CMK (cell line): Measurements from ENCODE around the gene PPIL1.
"Not testable (repeated sequence)": the region's sequence is repeated elsewhere in the genome, so short reads cannot be mapped to it uniquely, and the experiment has no call there.

Source experiments
- DNase-seq: peaks from one replicate; pipeline ENCODE4 v3.0.0-alpha.2; 2010; ENCODE audit warnings: low read depth

The PPIL1 gene

GRCh38 chr6:36874443-36875249 is at the start of gene PPIL1:
PPIL1 (minus strand) TSS chr6:36874803; CDS start chr6:36874772, 31 bp downstream.
- DNase-seq: peak; percentile 75

DNA sequence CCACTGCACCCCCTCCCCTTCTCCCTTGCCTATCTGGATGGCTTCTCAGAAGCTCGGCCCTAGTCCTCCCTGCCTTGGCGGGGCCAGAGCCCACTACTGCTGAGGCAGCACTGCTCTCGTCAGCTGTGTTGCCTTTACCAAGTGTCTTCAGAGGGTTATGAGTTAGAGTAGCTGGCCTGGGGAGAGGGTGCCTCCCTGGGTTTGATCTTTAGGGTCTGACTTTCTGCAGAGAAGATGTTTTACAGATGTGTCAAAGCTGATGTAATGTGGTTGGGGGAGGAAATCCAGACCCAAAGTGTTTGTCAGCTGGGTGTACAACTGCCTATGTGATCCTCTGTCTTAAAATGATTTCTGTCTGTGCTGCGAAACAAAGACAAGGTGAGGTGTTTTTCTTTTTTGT is 49.5 kb upstream of the PPIL1 start:
- no peak for DNase-seq

DNA sequence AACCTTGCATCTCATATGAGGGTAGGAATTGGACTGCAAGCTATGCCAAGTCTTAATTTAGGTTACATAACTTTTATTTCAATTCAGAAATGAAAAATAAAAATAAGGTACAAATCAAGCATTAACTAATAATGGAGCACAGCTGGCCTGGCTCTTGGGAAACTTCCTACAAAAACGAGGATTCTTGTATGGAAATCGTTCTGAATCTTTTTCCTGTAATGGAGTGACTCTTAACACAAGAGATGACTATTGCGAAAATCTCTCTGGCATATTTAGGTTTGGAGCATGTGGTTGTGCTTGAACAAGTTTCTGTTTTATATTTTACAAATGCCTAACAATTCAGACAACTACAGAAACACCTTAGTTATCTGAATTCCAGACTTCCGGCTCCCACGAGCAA is 45.9 kb upstream of the PPIL1 start:
- DNase-seq: no peak

DNA sequence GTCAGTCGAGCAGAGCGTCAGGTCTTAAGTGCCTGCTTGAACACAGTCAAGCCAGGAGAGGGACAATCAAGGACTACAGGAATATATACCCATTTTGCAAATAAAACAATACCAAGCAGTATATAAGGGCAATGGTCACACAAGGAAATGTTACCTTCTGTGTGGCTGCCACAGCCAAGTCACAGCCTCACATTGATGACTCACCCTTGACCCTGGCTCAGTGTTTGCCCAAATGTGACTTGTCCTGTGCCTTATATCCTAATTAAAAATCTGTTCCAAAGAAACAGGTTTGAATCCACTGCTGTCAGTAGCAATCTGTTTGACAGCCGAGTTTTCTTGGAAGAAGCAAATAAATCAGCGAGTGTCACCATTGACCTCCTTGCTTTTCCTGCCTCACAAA is 45.4 kb upstream of the PPIL1 start:
- DNase-seq: no peak

DNA sequence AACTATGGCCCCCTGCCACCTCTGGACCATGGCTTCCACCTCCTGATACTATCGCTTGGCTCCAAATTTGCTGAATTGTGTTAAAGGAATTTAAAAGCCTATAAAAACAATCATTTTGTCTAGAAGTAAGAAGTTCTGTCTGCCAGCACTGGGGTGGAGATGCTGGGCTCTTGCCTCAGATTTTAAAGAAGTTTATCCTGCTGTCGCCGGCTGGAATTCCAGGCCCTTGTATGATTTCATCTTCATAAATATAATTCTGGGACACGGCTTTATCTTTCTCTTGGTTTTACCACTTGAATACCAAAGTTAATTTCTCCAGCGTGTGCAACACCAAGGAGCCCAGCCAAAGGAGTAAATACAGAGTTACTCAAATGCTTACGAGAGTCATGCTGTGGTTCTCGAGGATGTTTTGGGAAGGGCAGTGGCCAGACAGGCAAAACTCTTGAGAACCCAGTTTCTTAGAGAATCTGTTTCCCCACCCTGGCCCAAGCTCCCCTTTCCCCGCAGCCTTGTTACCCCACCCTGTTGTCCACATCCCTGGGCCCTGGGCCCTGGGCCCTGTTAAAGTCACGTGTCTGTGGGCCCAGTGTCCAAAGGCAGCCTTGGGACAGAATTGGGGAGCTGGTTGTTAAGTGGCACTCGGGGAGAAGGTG is 43.1 kb upstream of the PPIL1 start:
- DNase-seq: no peak

- no peak for DNase-seq
Observed at GRCh38 chr6:36916126-36916525, 41.5 kb upstream of the PPIL1 start.

- no peak for DNase-seq
Observed at GRCh38 chr6:36915599-36915998, 41.0 kb upstream of the PPIL1 start.

DNA sequence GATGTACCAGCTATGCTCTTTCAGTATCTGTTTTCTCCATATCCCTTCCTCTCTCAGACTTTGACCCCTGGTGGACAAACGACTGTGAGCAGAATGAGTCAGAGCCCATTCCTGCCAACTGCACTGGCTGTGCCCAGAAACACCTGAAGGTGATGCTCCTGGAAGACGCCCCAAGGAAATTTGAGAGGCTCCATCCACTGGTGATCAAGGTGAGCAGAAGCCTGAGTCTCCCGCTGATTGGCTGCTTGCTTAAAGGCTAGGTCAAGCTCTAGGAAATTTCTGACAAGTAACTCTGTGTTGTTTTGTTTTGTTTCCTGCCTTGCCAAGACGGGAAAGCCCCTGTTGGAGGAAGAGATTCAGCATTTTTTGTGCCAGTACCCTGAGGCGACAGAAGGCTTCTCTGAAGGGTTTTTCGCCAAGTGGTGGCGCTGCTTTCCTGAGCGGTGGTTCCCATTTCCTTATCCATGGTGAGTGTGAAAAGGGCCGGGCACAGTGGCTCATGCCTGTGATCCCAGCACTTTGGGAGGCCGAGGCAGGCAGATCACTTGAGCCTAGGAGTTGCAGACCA is 39.7 kb upstream of the PPIL1 start:
- DNase-seq: no peak

DNA sequence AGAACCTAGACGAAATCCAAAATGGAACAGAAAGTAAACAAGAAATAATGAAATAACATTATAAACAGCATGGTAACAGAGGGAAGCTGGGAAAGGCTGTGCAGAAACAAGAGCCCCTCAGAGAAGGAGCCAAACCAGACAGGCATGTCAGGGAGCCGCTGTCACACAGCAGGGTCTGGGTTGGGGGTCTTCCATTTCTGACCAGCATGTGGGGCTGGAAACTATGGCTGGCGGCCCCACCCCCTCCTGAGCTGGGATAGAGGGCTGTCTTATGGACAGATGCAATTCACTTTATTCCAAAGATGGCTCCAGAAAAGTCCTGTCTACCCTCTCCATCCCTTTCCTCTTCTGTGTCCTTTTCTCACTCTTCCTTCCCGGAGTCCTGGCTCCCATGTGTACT is 38.5 kb upstream of the PPIL1 start:
- no peak for DNase-seq

DNA sequence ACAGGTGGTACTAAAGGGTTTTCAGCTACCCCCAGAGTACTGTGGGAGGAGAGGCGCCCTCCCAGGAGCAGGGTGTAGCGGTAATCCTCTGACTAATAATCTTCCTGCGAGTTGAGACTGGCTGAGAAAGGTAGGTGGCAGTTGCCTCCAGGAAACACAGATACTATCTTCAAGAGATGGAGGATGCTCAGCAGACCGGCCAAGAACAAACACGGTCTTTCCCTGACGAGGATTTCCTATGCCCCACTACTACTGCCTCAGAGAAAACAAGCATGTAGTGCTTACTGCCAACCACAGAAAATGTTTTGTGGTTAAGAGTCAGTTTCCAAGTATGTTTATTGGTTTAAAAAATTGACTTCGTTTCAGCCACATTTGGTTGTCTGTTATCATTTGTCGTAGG is 38.0 kb upstream of the PPIL1 start:
- DNase-seq: peak; percentile 40

DNA sequence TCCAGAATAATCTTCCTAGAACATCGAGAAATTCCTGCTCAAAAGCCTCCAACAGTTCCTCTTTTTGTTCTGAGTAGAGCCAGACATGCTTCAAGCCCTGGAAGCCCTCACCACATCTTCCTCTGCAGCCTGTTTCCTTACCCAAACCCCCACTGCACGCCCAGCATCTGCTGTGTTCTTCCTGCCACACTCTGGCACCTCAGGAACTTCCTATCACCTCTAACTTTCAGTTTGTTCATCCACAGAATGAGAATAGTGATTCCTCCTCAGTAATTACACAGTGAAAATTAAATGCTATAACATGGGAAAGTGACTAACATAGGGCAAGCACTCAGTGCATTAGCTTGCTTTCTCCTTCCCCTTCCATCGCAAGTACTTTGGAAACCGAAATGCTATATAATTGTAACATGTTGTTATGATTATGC is 37.4 kb upstream of the PPIL1 start:
- DNase-seq: peak; percentile 54

DNA sequence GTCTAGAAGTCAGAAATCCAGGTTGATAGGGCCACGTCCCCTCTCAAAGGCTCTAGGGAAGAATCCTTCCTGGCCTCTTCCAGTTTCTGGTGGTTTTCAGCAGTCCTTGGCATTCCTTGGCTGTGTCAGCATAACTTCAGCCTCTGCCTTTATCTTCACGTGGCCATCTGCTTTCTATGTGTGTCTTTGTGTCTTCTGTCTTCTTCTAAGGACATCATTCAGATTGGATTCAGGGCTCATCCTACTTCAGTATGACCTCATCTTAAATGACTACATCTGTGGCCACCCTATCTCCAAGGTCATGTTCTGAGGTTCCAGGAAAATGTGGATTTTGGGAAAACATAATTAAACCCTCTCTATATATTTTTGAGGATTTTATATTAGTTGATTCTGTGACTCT is 34.1 kb upstream of the PPIL1 start:
- DNase-seq: no peak

GRCh38 chr6:36907781-36908180 is 33.2 kb upstream of the PPIL1 start:
- no peak for DNase-seq

- no peak for DNase-seq
Observed at GRCh38 chr6:36906539-36907325, 32.1 kb upstream of the PPIL1 start.

- DNase-seq: no peak
Observed at GRCh38 chr6:36904851-36905393, 30.3 kb upstream of the PPIL1 start.

DNA sequence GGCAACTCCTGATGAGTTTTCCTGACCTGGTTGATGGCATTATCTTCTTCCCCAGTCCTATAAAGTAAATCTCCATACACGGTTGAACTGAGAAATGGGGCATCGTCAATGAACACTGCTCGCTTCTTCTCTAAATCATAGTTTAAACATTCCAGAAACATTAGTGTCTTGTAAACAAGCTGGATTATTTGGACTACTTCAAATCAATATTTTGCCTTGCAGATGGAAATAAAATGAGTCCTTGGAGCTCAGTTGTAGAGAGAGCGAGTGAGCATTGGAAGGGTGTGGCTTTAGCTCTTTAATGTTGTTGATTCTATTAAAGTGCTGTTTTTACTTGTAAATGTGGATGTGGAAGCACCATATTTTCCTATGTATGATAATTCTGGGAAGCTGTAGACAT is 29.5 kb upstream of the PPIL1 start:
- DNase-seq: no peak

- DNase-seq: no peak
Observed at GRCh38 chr6:36897609-36898008, 23.0 kb upstream of the PPIL1 start.

DNA sequence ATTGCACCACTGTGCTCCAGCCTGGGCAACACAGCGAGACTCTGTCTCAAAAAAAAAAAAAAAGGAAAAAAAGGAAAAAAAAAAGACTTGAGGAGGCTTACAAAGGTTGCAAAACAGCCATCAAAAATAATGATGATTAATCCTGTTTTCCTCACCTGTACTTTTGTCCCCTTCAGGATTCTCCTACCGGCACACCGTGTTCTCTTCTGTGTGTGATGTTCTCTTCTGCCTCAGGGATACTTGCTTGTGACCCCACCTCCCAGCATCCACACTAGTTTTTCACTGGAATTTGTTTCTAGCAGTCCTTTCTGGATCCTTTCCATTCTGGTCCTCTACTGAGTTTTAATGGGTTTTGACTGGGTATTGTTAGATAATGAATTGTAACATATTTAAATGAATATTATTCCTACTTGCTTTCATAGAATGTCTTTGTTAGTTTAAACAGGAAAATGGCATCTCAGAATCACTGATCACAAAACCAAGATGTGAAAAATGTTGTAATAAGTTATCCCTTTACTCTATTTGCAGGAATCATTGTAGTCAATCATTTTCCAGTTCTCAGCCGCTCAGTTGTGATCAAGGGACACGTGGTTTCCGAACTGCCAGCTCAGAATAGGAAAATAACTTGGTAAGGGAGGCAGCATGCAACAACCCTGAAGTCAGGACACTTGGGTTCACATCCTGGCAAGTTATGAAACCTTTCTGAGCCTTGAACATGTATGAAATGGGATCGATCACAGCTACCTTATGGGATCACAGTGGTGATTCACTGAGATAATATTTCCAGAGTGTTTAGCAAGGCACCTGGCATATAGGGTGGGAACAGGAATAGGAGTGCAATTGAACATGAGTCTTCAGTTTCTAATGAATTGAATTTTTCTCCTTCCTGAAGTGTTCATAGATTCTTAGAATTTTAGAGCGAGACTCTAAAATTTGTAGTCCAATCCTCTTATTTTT is 19.7 kb upstream of the PPIL1 start:
- no peak for DNase-seq

DNA sequence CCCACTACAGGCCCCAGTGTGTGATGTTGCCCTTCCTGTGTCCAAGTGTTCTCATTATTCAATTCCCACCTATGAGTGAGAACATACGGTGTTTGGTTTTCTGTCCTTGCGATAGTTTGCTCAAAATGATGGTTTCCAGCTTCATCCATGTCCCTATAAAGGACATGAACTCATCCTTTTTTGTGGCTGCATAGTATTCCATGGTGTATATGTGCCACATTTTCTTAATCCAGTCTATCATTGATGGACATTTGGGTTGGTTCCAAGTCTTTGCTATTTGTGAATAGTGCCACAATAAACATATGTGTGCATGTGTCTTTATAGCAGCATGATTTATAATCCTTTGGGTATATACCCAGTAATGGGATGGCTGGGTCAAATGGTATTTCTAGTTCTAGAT is 16.6 kb upstream of the PPIL1 start:
- DNase-seq: not testable (repeated sequence)

DNA sequence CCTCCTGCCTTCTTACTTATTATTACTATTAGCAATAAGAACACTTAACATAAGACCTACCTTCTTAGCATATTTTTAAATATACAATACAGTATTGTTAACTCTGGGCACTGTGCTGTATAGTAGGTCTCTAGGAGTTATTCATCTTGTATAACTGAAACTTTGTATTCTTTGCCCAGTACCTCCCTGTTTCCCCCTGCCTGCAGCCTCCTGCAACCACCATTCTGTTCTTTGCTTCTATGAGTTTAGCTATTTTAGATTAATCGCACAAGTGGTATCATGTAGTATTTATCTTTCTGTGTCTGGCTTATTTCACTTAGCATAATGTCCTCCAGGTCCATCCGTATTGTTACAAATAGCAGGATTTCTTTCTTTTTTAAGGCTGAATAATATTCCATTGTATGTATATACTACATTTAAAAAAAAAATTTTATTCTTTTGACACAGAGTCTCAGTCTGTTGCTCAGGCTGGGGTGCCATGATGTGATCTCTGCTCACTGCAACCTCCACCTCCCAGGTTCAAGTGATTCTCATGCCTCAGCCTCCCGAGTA is 15.6 kb upstream of the PPIL1 start:
- DNase-seq: no peak
